Transverse colon (tissue), 4 donors: ENCODE results near the gene TRIM67. TPM values are rescaled to one million over a fixed set of nuclear protein-coding genes. Genes with fewer than 3 reads are reported as not detected.
A peak's percentile ranks its signal among the peaks of the same experiment; 100 is the strongest.

Experiments
- DNase-seq: peaks from one replicate; pipeline ENCODE4 v3.0.0-alpha.2; 2019
- H3K27ac ChIP-seq, 4 donors: fragments of 200-600 bp; sonication (generic); 2 replicates each; pipeline ENCODE4 v1.5.1; 2016 to 2018; ENCODE audit warnings: inconsistent platforms in 4 of 4
- H3K27me3 ChIP-seq: fragments of 200-600 bp; sonication (generic); 2 replicates; pipeline ENCODE4 v1.5.1; 2017; ENCODE audit warnings: inconsistent platforms
- H3K36me3 ChIP-seq, 4 donors: fragments of 200-600 bp; sonication (generic); 2 replicates each; pipeline ENCODE4 v1.5.1; 2017 to 2019; ENCODE audit warnings: inconsistent platforms in 4 of 4
- H3K4me1 ChIP-seq, 4 donors: fragments of 200-600 bp; sonication (generic); 2 replicates each; pipeline ENCODE4 v1.5.1; 2017 to 2020; ENCODE audit warnings: inconsistent platforms in 4 of 4
- H3K4me3 ChIP-seq, 4 donors: fragments of 200-600 bp; sonication (generic); 1 replicate in 1 of 4; 2 replicates in 3 of 4; pipeline versions ENCODE4 v1.5.1 to v1.6.1; 2017 to 2019; ENCODE audit warnings: inconsistent platforms in 4 of 4
- H3K9me3 ChIP-seq, 2 donors: fragments of 200-600 bp; sonication (generic); 2 replicates each; pipeline ENCODE4 v1.5.1; 2017 to 2019; ENCODE audit warnings: inconsistent platforms in 2 of 2
- CTCF ChIP-seq, 5 experiments: fragments of 200-600 bp in 3 of 5; fragments of 450-650 bp in 2 of 5; sonication (generic) in 3 of 5; IDR thresholded peaks; 1 replicate in 2 of 5; 2 replicates in 3 of 5; pipeline ENCODE4 v1.5.1; 2016 to 2017; ENCODE audit warnings: antibody characterized with exemption in 5 of 5, inconsistent platforms in 3 of 5, mild to moderate bottlenecking in 2 of 5, moderate library complexity in 1 of 5
- EP300 ChIP-seq: sonication (generic); formaldehyde crosslinking; IDR thresholded peaks from one replicate; pipeline ENCODE4 v1.6.1; 2017; ENCODE audit warnings: antibody characterized with exemption, low read depth
- POLR2A ChIP-seq: fragments of 450-650 bp; IDR thresholded peaks from one replicate; pipeline ENCODE4 v1.6.1; 2016; ENCODE audit warnings: antibody characterized with exemption, mild to moderate bottlenecking, moderate library complexity
- POLR2AphosphoS5 ChIP-seq, 3 donors: sonication (generic); formaldehyde crosslinking; IDR thresholded peaks; one replicate each; pipeline ENCODE4 v1.6.1; 2016; ENCODE audit warnings: antibody characterized with exemption in 3 of 3
- WGBS, 2 donors: methylation state at CpG; one replicate each; pipeline ENCODE4 v1.1.5; 2018; ENCODE audit warnings: low coverage in 1 of 2; 5-methylcytosine and 5-hydroxymethylcytosine counted together
- in situ Hi-C, 4 donors: fragments of 200-750 bp; cut with MboI; loops; one replicate each; pipeline versions ENCODE4 v1.15.0 to v1.15.1; 2017; ENCODE audit warnings: low sequenced_read_pairs in 3 of 4, low pct_ligation_motif_present in 1 of 4, low pct_unique_long_range_greater_than_20kb in 1 of 4
- intact Hi-C: fragments of 100-400 bp; cut with DNase I; formaldehyde crosslinking; loops from one replicate; pipeline ENCODE4 v1.15.1; 2023; ENCODE audit warnings: low total_unique reads
- total RNA-seq, 4 donors: library from RNA; depleted of rRNA; stranded (reverse); fragments of >200 nt; gene quantifications; one replicate each; pipeline ENCODE4 v1.1.0, GENCODE V29; 2016

Gene TRIM67
- total RNA-seq, 4 donors from 2014 or later: under 0.01 to 0.16 TPM; not detected in 2

DNA sequence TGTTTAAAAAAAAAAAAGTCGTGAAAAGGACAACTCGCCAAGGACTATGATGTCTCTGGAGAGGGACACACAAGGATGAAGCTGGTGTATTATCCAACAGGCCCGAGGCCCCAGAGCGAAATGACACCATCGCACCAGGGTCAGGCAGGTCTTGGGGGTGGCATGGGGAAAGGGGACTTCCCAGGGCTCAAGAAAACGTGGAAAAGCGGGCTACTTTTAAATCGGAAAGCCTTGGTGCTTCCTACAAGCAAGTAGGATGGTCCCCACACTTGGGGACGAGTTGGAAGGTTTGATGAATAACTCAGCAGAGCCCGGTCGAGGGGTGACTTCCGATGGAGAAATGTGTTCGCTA, 78.6 kb downstream of the TRIM67 start:
- 2 to 4% methylated on average over 3 to 13 of the region's 13 CpGs for WGBS, 2 donors
- Histone ChIP-seq H3K27ac (peak overlapping the region; percentile 78 to 92 (median 88)), H3K4me3 (peak overlapping the region; percentile 48 to 85 (median 76)), H3K4me1 (peaks cover 9 to 52% (median 37%) of the 10 kb centered on the region in 4 donors), H3K27me3 (no peaks in the 10 kb centered on the region), H3K9me3 (no peaks in the 10 kb centered on the region), H3K36me3 (peaks cover 0 to 12% (median 5%) of the 10 kb centered on the region in 4 donors)
- no peak for DNase-seq
- in situ Hi-C loops (no loop called here), intact Hi-C loops (no loop called here)
- TF ChIP-seq POLR2A (no peak), EP300 (no peak), POLR2AphosphoS5 (IDR thresholded peaks at IDR 0.05) (no peak), CTCF (IDR thresholded peaks at IDR 0.05) (no peak)

GRCh38 chr1:231240883-231241735, 79.3 kb downstream of the TRIM67 start, which contains the start of gene GNPAT:
Gene GNPAT, plus strand, starts transcription at chr1:231241212. Its CDS starts 167 bp downstream, at chr1:231241379.
- peak; percentile 90 for DNase-seq
- in situ Hi-C loops: no loop called here
- TF ChIP-seq POLR2AphosphoS5 (IDR thresholded peaks at IDR 0.05) (peak; percentile 89 to 96 (median 94)), POLR2A (peak; percentile 91), CTCF (IDR thresholded peaks at IDR 0.05) (no peak)
- Histone ChIP-seq H3K27ac (peak within 1 kb of the TSS; percentile 78 to 92 (median 88)), H3K36me3 (peaks cover 0 to 12% (median 5%) of the 10 kb centered on the region in 4 donors), H3K27me3 (no peaks in the 10 kb centered on the region), H3K9me3 (no peaks in the 10 kb centered on the region), H3K4me3 (peak within 1 kb of the TSS; percentile 48 to 85 (median 76)), H3K4me1 (peaks cover 9 to 46% (median 32%) of the 10 kb centered on the region in 4 donors)
- WGBS, 2 donors: 1 to 3% methylated on average over 4 to 42 of the region's 51 CpGs
- intact Hi-C loops: no loop called here

DNA sequence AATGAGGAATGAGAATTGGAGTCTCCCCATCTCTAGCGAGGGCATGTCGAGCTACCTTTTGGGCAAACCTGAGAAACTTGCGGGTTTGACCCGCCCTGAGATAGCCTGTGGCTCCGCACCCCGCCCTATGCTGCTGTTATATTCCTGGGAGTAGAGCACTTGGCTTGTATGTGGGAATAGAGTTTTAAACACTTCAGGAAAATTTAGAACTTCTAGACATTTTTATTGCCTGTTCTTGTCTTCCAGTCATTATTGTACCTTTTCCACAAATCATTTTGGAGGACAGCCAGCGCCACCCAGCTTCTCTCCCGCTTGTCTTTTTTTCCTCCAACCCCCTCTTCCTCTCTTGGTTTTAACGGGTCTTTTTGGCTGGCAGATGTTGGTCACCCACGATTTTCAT, 79.9 kb downstream of the TRIM67 start:
- in situ Hi-C loops (no loop called here), intact Hi-C loops (no loop called here)
- H3K4me1 ChIP-seq: peaks cover 4 to 39% (median 28%) of the 10 kb centered on the region in 4 donors
- 0 to 1% methylated on average over 6 to 10 of the region's 10 CpGs for WGBS, 2 donors
- peak overlapping the region; percentile 48 to 85 (median 76) for H3K4me3 ChIP-seq
- H3K36me3 ChIP-seq: peaks cover 0 to 12% (median 5%) of the 10 kb centered on the region in 4 donors
- peak; percentile 43 for DNase-seq
- TF ChIP-seq EP300 (no peak), POLR2AphosphoS5 (IDR thresholded peaks at IDR 0.05) (no peak), CTCF (IDR thresholded peaks at IDR 0.05) (no peak), POLR2A (no peak)
- peak overlapping the region; percentile 78 to 92 (median 88) for H3K27ac ChIP-seq
- no peaks in the 10 kb centered on the region for H3K9me3 ChIP-seq
- no peaks in the 10 kb centered on the region for H3K27me3 ChIP-seq

DNA sequence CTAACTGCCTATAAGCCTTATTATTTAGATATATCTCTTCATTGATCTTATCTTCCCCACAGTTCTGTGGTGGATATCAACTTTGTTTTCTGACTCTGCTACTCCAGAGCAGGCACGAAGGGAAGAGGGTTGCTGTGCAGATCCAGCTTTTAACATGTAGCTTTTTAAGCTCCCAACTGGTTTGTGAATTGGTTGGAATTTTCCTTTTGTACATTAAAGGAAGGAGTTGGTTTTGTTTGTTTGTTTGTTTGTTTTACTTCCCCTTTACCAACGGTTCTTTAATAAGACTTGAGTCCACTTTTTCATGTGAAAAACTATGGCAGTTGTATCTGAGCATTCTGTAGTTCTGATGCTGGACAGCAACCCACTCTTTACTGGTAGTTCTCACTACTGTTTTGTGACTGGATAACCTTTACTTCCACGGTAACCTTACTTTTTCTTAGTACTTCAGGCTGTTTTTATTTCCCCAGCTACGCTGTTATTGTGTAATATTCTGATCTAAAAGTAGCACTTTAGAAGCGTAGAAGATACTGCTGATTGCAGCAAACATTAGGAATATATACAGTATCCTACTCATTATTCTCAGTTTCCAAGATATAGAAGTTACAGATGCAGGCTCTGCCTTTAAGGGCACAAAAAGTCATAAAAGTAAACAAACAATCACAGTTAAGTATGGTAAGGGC, 80.8 kb downstream of the TRIM67 start:
- in situ Hi-C loops: no loop called here
- intact Hi-C loops: no loop called here
- H3K27ac ChIP-seq: peak overlapping the region in 1 of 4 donors; percentile 78
- 33 to 48% methylated on average over 5 of the region's 5 CpGs for WGBS, 2 donors
- H3K27me3 ChIP-seq: no peaks in the 10 kb centered on the region
- peak overlapping the region in 3 of 4 donors; percentile 48 to 85 (median 85) for H3K4me3 ChIP-seq
- H3K4me1 ChIP-seq: peaks cover 4 to 32% (median 27%) of the 10 kb centered on the region in 4 donors
- TF ChIP-seq EP300: no peak
- no peak for TF ChIP-seq POLR2AphosphoS5 (IDR thresholded peaks at IDR 0.05)
- TF ChIP-seq POLR2A: no peak
- TF ChIP-seq CTCF (IDR thresholded peaks at IDR 0.05): no peak
- peaks cover 0 to 11% (median 5%) of the 10 kb centered on the region in 4 donors for H3K36me3 ChIP-seq
- no peak for DNase-seq
- no peaks in the 10 kb centered on the region for H3K9me3 ChIP-seq
